HG03039 (cell line): ENCODE results near the gene SRC.

ENCODE experiments used
- ATAC-seq: cut with Tn5 transposase; IDR thresholded peaks from one replicate; pipeline ENCODE4 v1.9.1; 2021; ENCODE audit warnings: mild to moderate bottlenecking, moderate library complexity; ENCODE audit not compliant: unreplicated experiment

SRC gene

GRCh38 chr20:37407019-37407566 lies 61.2 kb downstream of the SRC start:
- ATAC-seq = no peak

- ATAC-seq = no peak
These were observed 61.6 kb downstream of the SRC start for GRCh38 chr20:37407573-37408002.

GRCh38 chr20:37408302-37409193 lies 62.6 kb downstream of the SRC start:
- ATAC-seq = no peak

- ATAC-seq = no peak
These were observed 65.7 kb downstream of the SRC start for GRCh38 chr20:37411408-37412219.

- ATAC-seq = no peak
These were observed 67.0 kb downstream of the SRC start for GRCh38 chr20:37413023-37413334.

- no peak for ATAC-seq
These were observed 67.4 kb downstream of the SRC start for GRCh38 chr20:37413379-37413778.

- no peak for ATAC-seq
These were observed 68.5 kb downstream of the SRC start for GRCh38 chr20:37414224-37415035.

GRCh38 chr20:37415118-37416085 lies 69.5 kb downstream of the SRC start:
- ATAC-seq = no peak

GRCh38 chr20:37416100-37416847 lies 70.3 kb downstream of the SRC start:
- no peak for ATAC-seq

GRCh38 chr20:37416848-37417616 lies 71.1 kb downstream of the SRC start:
- ATAC-seq = no peak

GRCh38 chr20:37417617-37418467 lies 71.9 kb downstream of the SRC start:
- no peak for ATAC-seq

- ATAC-seq = no peak
These were observed 72.7 kb downstream of the SRC start for GRCh38 chr20:37418591-37419109.

- no peak for ATAC-seq
These were observed 73.4 kb downstream of the SRC start for GRCh38 chr20:37419307-37419706.

GRCh38 chr20:37419774-37420542 lies 74.0 kb downstream of the SRC start:
- no peak for ATAC-seq

- no peak for ATAC-seq
These were observed 74.7 kb downstream of the SRC start for GRCh38 chr20:37420610-37421009.
